ENCODE data around the gene NGFR.
"Not testable (repeated sequence)": the region's sequence is repeated elsewhere in the genome, so short reads cannot be mapped to it uniquely, and the experiment has no call there.

Gene NGFR

DNA sequence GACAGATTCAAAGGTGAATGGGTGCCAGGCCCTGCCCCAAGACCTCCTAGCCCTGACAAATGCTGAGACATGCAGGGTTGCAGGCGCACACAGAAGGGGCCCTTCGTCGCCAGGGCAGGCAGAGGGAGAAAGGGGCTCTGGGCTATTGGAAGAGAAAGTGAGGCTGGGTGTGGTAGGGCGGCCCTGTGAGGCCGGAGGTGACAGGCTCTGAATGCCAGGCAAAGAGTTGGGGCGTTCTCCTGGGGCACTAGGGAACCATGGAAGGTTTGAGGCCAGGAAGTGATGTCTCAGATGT lies 54.2 kb downstream of the NGFR start:
- DNase-seq (ENCODE audit: low spot score in 2 of 2) (no peak), ATAC-seq (replicated peaks; ENCODE audit: extremely low read depth, poor library complexity, severe bottlenecking) (no peak)
- no peaks in the 10 kb centered on the region for H3K9me3 Mint-ChIP-seq
- H3K36me3 Mint-ChIP-seq (ENCODE audit: insufficient read depth) = no peaks in the 10 kb centered on the region
- H3K4me3 Mint-ChIP-seq = no peak overlapping the region
- H3K27ac Mint-ChIP-seq (ENCODE audit: low read depth) = peak overlapping the region; percentile 47
- peaks cover 25% of the 10 kb centered on the region for H3K27me3 Mint-ChIP-seq
- no peaks in the 10 kb centered on the region for H3K4me1 Mint-ChIP-seq

DNA sequence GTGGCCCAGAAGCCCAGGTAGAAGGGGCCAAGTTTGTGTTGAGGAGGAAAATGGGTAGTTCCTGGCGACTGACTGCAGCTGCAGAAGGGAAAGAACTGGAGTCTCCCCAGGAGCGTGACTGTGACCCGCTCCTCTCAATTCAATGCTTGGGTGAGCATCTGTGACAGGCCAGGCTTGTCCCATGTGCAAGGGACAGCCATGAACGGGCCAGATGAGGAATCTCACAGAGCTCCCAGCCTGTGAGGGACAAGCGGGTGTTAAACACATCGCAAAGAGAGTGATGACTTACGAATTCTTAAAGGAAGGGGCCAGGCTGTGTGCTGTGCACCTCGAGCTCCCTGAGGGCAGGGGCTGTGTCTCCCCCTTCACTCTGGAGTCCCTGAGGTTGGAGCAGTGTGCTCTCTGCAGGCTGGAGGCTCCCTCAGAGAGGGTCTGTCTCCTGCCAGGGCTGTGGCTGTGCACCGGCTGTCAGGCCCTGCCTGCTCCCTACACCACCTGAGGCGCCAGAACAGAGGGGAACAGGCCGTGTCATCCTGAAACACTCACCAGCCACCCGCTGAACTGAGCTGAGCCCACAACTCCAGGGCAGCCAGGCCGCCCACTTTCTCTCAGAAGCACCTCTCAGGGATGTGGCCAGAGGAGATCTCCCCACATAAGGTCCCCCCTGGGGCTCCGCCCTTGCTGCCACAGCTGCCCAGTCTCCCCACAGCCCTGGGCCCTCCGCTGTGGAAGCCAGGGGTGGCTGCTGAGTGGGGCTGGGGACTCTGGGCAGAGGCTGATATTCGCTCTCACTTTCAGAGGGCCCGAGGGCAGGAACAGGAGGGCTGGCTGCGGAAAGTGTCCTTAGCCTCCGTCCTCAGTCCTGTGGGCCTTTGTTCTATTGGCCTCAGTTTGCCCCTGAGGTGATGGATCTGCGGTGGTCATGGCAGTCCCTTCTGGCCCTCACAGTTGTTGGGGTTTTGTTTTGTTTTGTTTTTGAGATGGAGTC lies 54.9 kb downstream of the NGFR start:
- Mint-ChIP-seq H3K4me1 (no peaks in the 10 kb centered on the region), H3K9me3 (no peaks in the 10 kb centered on the region), H3K27me3 (peaks cover 25% of the 10 kb centered on the region), H3K4me3 (no peak overlapping the region), H3K36me3 (ENCODE audit: insufficient read depth) (no peaks in the 10 kb centered on the region), H3K27ac (ENCODE audit: low read depth) (peak overlapping the region; percentile 47)
- no peak for ATAC-seq (replicated peaks; ENCODE audit: extremely low read depth, poor library complexity, severe bottlenecking)
- no peak for DNase-seq (ENCODE audit: low spot score in 2 of 2)

DNA sequence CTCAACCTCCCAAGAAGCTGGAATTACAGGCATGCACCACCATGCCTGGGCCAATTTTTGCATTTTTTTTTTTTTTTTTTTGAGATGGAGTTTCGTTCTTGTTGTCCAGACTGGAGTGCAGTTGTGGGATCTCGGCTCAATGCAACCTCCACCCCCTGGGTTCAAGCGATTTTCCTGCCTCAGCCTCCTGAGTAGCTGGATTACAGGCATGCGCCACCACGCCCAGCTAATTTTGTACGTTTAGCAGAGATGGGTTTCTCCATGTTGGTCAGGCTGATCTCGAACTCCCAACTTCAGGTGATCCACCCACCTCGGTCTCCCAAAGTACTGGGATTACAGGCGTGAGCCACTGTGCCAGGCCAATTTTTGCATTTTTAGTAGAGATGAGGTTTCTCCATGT lies 55.7 kb downstream of the NGFR start:
- H3K9me3 Mint-ChIP-seq; H3K4me3 Mint-ChIP-seq; H3K27ac Mint-ChIP-seq (ENCODE audit: low read depth); H3K4me1 Mint-ChIP-seq; DNase-seq (ENCODE audit: low spot score in 2 of 2); ATAC-seq (replicated peaks; ENCODE audit: extremely low read depth, poor library complexity, severe bottlenecking); H3K36me3 Mint-ChIP-seq (ENCODE audit: insufficient read depth): not testable (repeated sequence)
- H3K27me3 Mint-ChIP-seq = peaks cover 25% of the 10 kb centered on the region

DNA sequence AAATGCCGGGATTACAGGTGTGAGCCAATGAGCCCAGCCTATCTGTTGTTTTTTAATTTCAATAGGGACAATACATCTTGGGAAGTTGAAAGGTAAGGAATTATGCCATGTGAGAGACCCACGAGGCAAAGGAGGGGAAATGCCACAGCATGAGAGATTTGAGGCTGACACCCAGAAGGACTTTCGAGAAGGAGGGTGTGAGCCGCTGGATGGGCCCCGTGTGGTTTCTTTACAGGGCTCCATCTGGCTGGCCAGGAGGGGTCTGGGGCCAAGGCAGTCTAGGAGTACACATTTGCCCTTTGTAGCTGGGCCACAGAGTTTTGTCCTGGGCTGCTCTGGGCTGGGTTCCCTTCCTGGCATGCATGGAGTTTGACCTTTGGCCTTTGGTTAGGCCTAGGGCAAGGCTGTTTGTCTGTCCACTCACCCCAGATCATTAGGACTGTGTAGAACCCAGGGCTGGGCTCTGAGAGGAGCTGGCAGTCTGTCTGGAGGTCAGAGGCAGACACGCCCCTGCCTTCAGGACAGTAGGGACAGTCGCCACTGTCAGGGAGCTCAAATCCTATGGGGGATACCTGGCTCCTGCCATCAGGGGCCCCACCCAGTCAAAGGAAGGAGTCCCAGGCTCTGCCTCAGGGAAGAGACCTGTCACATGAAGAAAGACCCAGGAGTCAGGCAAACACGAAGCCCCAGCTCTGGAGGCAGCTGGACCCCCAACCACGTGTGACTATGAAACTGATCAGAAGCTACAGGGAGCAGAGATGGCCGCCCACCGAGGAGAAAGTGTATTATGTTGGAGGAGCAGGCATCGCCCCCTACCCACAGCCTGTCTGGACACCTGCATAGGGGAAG lies 56.4 kb downstream of the NGFR start:
- H3K36me3 Mint-ChIP-seq (ENCODE audit: insufficient read depth) = peaks cover 3% of the 10 kb centered on the region
- peaks cover 3% of the 10 kb centered on the region for H3K4me1 Mint-ChIP-seq
- no peak for ATAC-seq (replicated peaks; ENCODE audit: extremely low read depth, poor library complexity, severe bottlenecking)
- no peaks in the 10 kb centered on the region for H3K9me3 Mint-ChIP-seq
- H3K27ac Mint-ChIP-seq (ENCODE audit: low read depth) = no peak overlapping the region
- DNase-seq (ENCODE audit: low spot score in 2 of 2) = no peak
- H3K27me3 Mint-ChIP-seq = peaks cover 24% of the 10 kb centered on the region
- no peak overlapping the region for H3K4me3 Mint-ChIP-seq

DNA sequence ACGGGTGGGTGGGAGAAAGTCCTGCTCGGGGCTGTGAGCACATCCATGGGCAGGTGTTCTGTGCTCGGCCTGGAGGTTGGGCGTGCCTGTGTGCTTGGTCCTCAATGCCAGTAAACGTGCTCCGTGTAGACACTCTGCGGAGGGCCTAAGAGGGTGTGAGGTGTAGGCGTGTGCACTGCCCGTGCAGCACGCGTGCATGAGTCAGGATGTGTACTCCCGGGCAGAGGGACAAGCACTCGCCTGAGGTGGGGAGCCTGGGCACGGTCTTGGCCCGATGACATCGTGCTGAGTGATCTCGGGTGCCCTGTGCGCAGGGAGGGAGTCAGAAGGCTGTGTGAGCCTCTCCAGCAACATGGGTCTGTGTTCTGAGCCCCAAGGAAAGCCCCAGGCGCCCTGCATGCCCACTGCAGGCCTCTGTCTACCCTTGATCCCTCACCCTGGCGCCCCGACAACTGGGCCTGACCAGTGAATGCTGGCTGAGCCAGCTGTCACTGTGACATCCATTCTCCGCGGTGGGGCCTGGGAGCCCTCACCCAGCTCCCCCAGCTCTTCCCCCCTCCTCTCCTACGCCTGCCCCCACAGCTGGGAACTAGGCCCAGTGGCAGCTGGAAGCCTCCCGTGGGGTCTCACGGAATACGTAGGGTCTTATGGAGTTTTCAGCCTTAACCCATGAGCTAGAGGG lies 57.1 kb downstream of the NGFR start:
- H3K9me3 Mint-ChIP-seq = no peaks in the 10 kb centered on the region
- no peak overlapping the region for H3K4me3 Mint-ChIP-seq
- peaks cover 19% of the 10 kb centered on the region for H3K27me3 Mint-ChIP-seq
- no peak overlapping the region for H3K27ac Mint-ChIP-seq (ENCODE audit: low read depth)
- H3K4me1 Mint-ChIP-seq = peaks cover 5% of the 10 kb centered on the region
- DNase-seq (ENCODE audit: low spot score in 2 of 2) (no peak), ATAC-seq (replicated peaks; ENCODE audit: extremely low read depth, poor library complexity, severe bottlenecking) (no peak)
- peaks cover 3% of the 10 kb centered on the region for H3K36me3 Mint-ChIP-seq (ENCODE audit: insufficient read depth)

DNA sequence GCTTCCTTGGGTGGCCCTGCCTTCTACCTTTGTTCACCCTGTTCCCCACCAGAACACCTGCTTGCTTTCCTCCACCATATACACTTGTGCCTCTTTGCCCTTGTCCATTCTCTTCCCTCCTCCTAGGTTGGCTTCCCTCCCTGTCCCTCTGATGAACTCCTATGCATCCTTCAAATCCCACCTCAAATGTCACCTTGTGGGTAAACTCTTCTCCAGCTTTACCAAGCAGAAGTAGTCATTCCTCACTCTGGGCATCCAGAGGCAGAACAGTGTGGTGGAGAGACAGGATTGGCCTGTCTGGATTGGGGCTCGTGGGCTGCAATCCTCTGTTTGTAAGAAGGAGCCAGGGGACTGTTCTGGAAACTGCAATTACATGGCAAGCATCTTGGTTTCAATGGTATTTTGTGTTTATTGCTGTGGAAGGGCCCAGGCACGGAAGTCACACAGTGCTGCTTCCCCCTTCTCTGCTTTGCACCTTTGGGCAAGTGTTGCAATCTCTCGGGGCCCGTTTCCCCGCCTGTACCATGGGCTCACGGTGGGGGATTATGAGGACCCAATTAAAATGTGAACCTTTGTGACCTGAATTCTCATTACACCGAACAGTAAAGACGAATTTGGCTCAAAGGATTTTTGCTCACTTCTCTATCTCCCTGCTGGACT lies 58.7 kb downstream of the NGFR start:
- no peak for ATAC-seq (replicated peaks; ENCODE audit: extremely low read depth, poor library complexity, severe bottlenecking)
- Mint-ChIP-seq H3K4me1 (peaks cover 11% of the 10 kb centered on the region), H3K27ac (ENCODE audit: low read depth) (no peak overlapping the region), H3K36me3 (ENCODE audit: insufficient read depth) (peaks cover 3% of the 10 kb centered on the region), H3K4me3 (no peak overlapping the region), H3K9me3 (no peaks in the 10 kb centered on the region), H3K27me3 (peaks cover 11% of the 10 kb centered on the region)
- no peak for DNase-seq (ENCODE audit: low spot score in 2 of 2)

DNA sequence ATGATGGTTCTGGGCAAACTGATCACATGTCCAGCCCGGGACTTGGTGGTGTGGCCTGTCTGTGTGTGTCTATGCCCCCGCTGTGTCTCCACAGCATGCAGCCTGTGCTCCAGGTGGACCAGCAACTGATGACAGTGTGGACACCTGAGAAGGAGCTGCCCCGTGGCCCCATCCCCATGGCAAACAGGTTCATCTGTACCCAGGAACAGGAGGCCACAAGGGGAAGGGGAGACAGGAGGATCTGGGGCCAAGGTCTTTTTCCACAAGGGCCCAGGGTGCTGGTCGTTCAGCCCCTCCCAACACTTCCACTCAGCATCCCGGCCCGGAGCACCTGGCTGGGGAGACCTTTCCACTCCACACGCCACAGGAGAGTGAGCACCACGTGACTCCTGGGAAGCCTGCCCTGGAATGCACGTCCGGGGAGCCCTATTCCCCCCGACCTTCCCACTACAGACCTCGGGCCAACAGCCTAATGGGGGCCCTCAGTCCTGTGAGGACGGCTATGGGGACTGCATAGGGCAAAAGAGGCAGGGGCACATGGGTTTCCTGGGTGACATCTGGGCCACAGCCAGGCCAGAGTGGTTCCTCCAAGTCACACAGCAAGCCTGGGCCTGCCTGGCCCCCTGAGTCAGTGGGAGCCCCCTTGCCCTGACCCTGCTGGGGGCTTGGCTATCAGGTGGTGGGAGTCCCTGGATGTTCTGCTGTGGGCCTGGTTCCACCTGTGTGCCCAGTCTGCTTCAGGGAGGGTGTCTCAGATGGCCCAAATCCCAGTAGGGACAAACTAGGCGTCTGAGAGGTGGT lies 59.8 kb downstream of the NGFR start:
- ATAC-seq (replicated peaks; ENCODE audit: extremely low read depth, poor library complexity, severe bottlenecking) (no peak), DNase-seq (ENCODE audit: low spot score in 2 of 2) (no peak)
- Mint-ChIP-seq H3K4me3 (no peak overlapping the region), H3K27ac (ENCODE audit: low read depth) (no peak overlapping the region), H3K9me3 (no peaks in the 10 kb centered on the region), H3K27me3 (peaks cover 10% of the 10 kb centered on the region), H3K36me3 (ENCODE audit: insufficient read depth) (peaks cover 3% of the 10 kb centered on the region), H3K4me1 (peaks cover 11% of the 10 kb centered on the region)

DNA sequence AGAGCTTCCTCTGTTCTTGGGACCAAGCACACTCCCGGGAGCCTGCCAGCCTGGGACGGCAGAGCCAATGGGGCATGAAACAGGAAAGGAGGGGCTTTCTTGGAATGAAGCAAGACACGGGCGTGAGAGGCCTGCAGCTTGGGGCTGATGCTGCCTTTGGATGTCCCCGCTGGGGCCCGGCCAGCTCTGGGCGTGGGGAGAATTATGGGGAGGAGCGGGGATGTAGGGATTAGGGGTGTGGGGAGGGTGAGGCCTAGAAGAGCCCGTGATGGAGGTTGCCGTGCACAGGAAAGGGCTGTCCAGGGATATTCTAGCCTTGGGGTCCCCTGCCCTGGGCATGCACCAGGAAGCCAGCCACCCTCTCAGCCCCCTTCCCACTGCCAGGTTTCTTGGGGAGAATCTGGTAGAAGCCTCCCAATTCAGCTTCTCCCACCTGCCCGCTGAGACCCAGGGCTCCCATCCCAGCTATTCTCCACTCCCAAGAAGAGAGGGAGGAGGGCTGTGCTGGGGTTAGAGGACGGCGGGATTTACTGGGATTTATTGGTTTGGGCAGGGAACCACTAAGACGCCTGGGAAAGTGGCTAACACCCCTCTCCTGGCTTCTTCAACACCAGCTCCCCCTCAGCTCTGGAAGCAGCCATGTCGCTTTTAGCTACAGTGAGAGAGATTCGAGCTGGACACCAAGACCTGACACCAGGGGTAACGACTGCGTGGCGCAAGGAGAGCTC lies 60.6 kb downstream of the NGFR start:
- ATAC-seq (replicated peaks; ENCODE audit: extremely low read depth, poor library complexity, severe bottlenecking) (no peak), DNase-seq (ENCODE audit: low spot score in 2 of 2) (no peak)
- peaks cover 10% of the 10 kb centered on the region for H3K27me3 Mint-ChIP-seq
- H3K4me1 Mint-ChIP-seq = peaks cover 11% of the 10 kb centered on the region
- H3K4me3 Mint-ChIP-seq = no peak overlapping the region
- H3K9me3 Mint-ChIP-seq = no peaks in the 10 kb centered on the region
- peaks cover 3% of the 10 kb centered on the region for H3K36me3 Mint-ChIP-seq (ENCODE audit: insufficient read depth)
- no peak overlapping the region for H3K27ac Mint-ChIP-seq (ENCODE audit: low read depth)

DNA sequence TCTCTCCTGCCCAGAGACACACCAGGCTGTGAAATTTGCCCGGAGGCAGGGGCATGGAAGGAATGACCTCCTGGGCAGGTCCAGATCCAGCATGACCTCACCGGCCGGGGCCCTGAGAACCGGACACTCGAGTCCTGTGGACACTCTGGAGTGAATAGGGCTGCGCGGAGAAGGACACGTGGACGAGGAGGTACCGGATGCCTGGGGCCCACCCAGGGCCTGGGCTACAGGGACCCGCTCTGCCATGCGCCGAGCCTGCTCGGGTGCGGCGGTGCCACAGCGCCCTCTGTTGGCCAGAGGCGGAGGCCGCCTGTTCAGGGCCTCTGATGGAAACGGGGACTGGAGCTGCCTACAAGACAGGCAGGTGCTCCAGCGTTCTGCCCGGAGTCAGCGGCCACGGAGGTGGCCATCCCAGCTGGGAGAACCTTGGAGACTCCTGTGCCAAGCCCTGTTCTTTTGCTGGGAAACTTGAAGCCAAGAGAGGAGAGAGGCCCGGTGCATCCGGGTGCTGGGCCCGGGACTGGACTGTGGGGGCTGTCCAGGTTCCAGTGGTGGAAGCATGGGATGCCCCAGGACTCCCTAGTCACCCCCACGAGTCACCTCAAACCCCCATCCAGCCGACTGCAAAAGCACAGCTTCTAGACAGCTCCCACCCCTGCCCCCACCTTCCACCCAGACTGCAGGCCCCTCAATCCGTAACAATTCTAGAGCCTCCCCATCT lies 61.3 kb downstream of the NGFR start:
- Mint-ChIP-seq H3K27ac (ENCODE audit: low read depth) (no peak overlapping the region), H3K36me3 (ENCODE audit: insufficient read depth) (peaks cover 3% of the 10 kb centered on the region), H3K9me3 (no peaks in the 10 kb centered on the region), H3K4me3 (no peak overlapping the region), H3K27me3 (peaks cover 10% of the 10 kb centered on the region), H3K4me1 (peaks cover 11% of the 10 kb centered on the region)
- DNase-seq (ENCODE audit: low spot score in 2 of 2) (peak; percentile 79 to 89), ATAC-seq (replicated peaks; ENCODE audit: extremely low read depth, poor library complexity, severe bottlenecking) (peak; percentile 94)

DNA sequence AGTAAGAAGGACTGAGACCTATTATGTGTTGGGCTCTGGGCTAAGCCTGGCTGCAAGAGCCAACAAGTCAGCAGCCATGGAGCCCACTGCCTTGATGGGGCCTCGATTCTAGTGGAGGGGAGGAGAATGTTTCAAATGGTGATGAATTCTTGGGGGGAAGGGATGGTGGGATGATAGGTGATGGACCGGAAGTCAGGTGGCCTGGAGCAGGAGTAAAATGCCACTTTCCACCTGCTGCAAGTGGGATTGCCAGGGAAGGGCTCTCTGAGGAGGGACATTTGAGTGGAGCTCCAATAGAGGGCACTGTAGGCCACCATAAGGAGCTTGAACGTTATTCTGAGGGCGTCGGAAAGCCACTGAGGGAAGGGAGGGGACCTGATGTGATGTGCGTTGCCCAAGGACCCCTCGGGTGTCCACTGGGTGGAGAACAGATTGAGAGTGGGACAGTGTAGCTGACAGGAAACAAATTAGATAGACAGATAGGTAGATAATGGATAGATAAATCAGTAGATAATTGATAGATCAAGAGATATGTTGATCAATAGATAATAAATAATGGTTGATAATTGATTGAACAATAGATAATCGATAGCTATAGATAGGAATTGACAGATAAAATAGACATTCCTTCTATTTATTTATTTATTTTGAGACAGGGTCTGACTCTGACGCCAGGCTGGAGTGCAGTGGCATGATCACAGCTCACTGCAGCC lies 62.4 kb downstream of the NGFR start:
- Mint-ChIP-seq H3K27me3 (peaks cover 10% of the 10 kb centered on the region), H3K9me3 (no peaks in the 10 kb centered on the region), H3K4me3 (no peak overlapping the region), H3K4me1 (peaks cover 11% of the 10 kb centered on the region), H3K27ac (ENCODE audit: low read depth) (no peak overlapping the region), H3K36me3 (ENCODE audit: insufficient read depth) (peaks cover 3% of the 10 kb centered on the region)
- ATAC-seq (replicated peaks; ENCODE audit: extremely low read depth, poor library complexity, severe bottlenecking) (no peak), DNase-seq (ENCODE audit: low spot score in 2 of 2) (no peak)
